ENCODE data around the gene C14orf132. TPM values are rescaled to one million over a fixed set of nuclear protein-coding genes. Genes with fewer than 3 reads are reported as not detected.
A peak's percentile ranks its signal among the peaks of the same experiment; 100 is the strongest.

The C14orf132 gene
- polyA plus RNA-seq, 3 donors, result not detected

- Mint-ChIP-seq H3K36me3 (no peaks in the 10 kb centered on the region), H3K9me3 (peaks cover 0 to 3% (median 0%) of the 10 kb centered on the region in 7 donors), H3K4me3 (peak overlapping the region in 1 of 2 donors; percentile 51), H3K4me1 (peaks cover 9% of the 10 kb centered on the region), H3K27me3 (ENCODE audit: low read depth in 3 of 3) (peaks cover 4 to 8% (median 7%) of the 10 kb centered on the region in 3 donors), H3K27ac (peak overlapping the region in 2 of 7 donors; percentile 16 to 44)
- no peak for DNase-seq
- TF ChIP-seq, protein P1, sequence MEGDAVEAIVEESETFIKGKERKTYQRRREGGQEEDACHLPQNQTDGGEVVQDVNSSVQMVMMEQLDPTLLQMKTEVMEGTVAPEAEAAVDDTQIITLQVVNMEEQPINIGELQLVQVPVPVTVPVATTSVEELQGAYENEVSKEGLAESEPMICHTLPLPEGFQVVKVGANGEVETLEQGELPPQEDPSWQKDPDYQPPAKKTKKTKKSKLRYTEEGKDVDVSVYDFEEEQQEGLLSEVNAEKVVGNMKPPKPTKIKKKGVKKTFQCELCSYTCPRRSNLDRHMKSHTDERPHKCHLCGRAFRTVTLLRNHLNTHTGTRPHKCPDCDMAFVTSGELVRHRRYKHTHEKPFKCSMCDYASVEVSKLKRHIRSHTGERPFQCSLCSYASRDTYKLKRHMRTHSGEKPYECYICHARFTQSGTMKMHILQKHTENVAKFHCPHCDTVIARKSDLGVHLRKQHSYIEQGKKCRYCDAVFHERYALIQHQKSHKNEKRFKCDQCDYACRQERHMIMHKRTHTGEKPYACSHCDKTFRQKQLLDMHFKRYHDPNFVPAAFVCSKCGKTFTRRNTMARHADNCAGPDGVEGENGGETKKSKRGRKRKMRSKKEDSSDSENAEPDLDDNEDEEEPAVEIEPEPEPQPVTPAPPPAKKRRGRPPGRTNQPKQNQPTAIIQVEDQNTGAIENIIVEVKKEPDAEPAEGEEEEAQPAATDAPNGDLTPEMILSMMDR (IDR thresholded peaks at IDR 0.05), result no peak
- H3K79me2 ChIP-seq (ENCODE audit: insufficient read depth, low read length), result no peaks in the 10 kb centered on the region
- no peaks in the 10 kb centered on the region for H4K20me1 ChIP-seq (ENCODE audit: insufficient read depth, low read length)
- H3K4me1 ChIP-seq (ENCODE audit: control insufficient read depth in 1 of 2, insufficient read depth in 2 of 2, low read length in 2 of 2), result peaks cover 0 to 6% of the 10 kb centered on the region in 2 donors
- H3K36me3 ChIP-seq (replicated peaks in 1 of 2; ENCODE audit: control insufficient read depth in 1 of 2, insufficient read depth in 2 of 2, low read length in 2 of 2), result no peaks in the 10 kb centered on the region
- no peaks in the 10 kb centered on the region for H3K27me3 ChIP-seq (ENCODE audit: control insufficient read depth in 2 of 2, insufficient read depth in 2 of 2, low read length in 2 of 2)
- H3K4me2 ChIP-seq (replicated peaks; ENCODE audit: extremely low read depth, low read length, poor library complexity, severe bottlenecking), result no peak overlapping the region
- no peak overlapping the region for H3K9ac ChIP-seq (ENCODE audit: insufficient read depth, low read length, poor library complexity, severe bottlenecking)
- H2AFZ ChIP-seq (ENCODE audit: insufficient read depth, low read depth, low read length, poor library complexity, severe bottlenecking), result no peak overlapping the region
- intact Hi-C loops (cut with micrococcal nuclease), result no loop called here
- no peak overlapping the region for H3K4me3 ChIP-seq (replicated peaks in 1 of 3; ENCODE audit: low read depth in 2 of 3, low read length in 3 of 3)
- no peaks in the 10 kb centered on the region for H3K9me3 ChIP-seq (replicated peaks in 1 of 2; ENCODE audit: control insufficient read depth in 1 of 2, insufficient read depth in 1 of 2, low read length in 2 of 2)
- no peak overlapping the region for H3K27ac ChIP-seq (ENCODE audit: low read depth in 1 of 2, low read length in 2 of 2)
- WGBS (ENCODE audit: insufficient coverage), result 6% methylated on average over 3 of the region's 7 CpGs
Measured at GRCh38 chr14:96126339-96126782, 87.2 kb downstream of the C14orf132 start.

GRCh38 chr14:96126783-96127271 lies 87.7 kb downstream of the C14orf132 start:
- H3K4me3 Mint-ChIP-seq, result no peak overlapping the region
- H3K27me3 Mint-ChIP-seq (ENCODE audit: low read depth in 3 of 3), result peaks cover 4 to 8% (median 7%) of the 10 kb centered on the region in 3 donors

More at GRCh38 chr14:96126783-96127271, 87.7 kb downstream of the C14orf132 start:
- no peak overlapping the region for H2AFZ ChIP-seq (ENCODE audit: insufficient read depth, low read depth, low read length, poor library complexity, severe bottlenecking)
- no peaks in the 10 kb centered on the region for H4K20me1 ChIP-seq (ENCODE audit: insufficient read depth, low read length)
- peaks cover 0 to 4% (median 0%) of the 10 kb centered on the region in 7 donors for H3K9me3 Mint-ChIP-seq
- peaks cover 0 to 6% of the 10 kb centered on the region in 2 donors for H3K4me1 ChIP-seq (ENCODE audit: control insufficient read depth in 1 of 2, insufficient read depth in 2 of 2, low read length in 2 of 2)
- H3K27ac Mint-ChIP-seq, result peak overlapping the region in 1 of 7 donors; percentile 44
- H3K4me1 Mint-ChIP-seq, result peaks cover 9% of the 10 kb centered on the region
- H3K9me3 ChIP-seq (replicated peaks in 1 of 2; ENCODE audit: control insufficient read depth in 1 of 2, insufficient read depth in 1 of 2, low read length in 2 of 2), result no peaks in the 10 kb centered on the region
- DNase-seq, result no peak
- H3K4me3 ChIP-seq (replicated peaks in 1 of 3; ENCODE audit: low read depth in 2 of 3, low read length in 3 of 3), result no peak overlapping the region
- no peaks in the 10 kb centered on the region for H3K36me3 ChIP-seq (replicated peaks in 1 of 2; ENCODE audit: control insufficient read depth in 1 of 2, insufficient read depth in 2 of 2, low read length in 2 of 2)
- no peaks in the 10 kb centered on the region for H3K36me3 Mint-ChIP-seq
- 83% methylated on average over 3 of the region's 5 CpGs for WGBS (ENCODE audit: insufficient coverage)
- no peaks in the 10 kb centered on the region for H3K79me2 ChIP-seq (ENCODE audit: insufficient read depth, low read length)
- H3K4me2 ChIP-seq (replicated peaks; ENCODE audit: extremely low read depth, low read length, poor library complexity, severe bottlenecking), result no peak overlapping the region
- TF ChIP-seq, protein P1 (IDR thresholded peaks at IDR 0.05), result no peak
- no peaks in the 10 kb centered on the region for H3K27me3 ChIP-seq (ENCODE audit: control insufficient read depth in 2 of 2, insufficient read depth in 2 of 2, low read length in 2 of 2)
- intact Hi-C loops (cut with micrococcal nuclease), result no loop called here
- no peak overlapping the region for H3K27ac ChIP-seq (ENCODE audit: low read depth in 1 of 2, low read length in 2 of 2)
- no peak overlapping the region for H3K9ac ChIP-seq (ENCODE audit: insufficient read depth, low read length, poor library complexity, severe bottlenecking)
